GM12801 (cell line): Measurements from ENCODE around the gene AXIN2.

ENCODE experiments used
- CTCF ChIP-seq: IDR thresholded peaks from one replicate; pipeline ENCODE4 v1.5.1; 2011; ENCODE audit warnings: control low read depth; ENCODE audit not compliant: insufficient read length; ENCODE audit errors: extremely low read depth

AXIN2 gene

GRCh38 chr17:65560628-65561451 is 608 bp downstream of the AXIN2 start:
- no peak for TF ChIP-seq CTCF

GRCh38 chr17:65559804-65560627 is 1.4 kb downstream of the AXIN2 start:
- no peak for TF ChIP-seq CTCF

GRCh38 chr17:65559461-65559803 is 2.0 kb downstream of the AXIN2 start:
- no peak for TF ChIP-seq CTCF

- no peak for TF ChIP-seq CTCF
These were observed 2.6 kb downstream of the AXIN2 start for GRCh38 chr17:65558683-65559460.

- TF ChIP-seq CTCF, result no peak
These were observed 3.2 kb downstream of the AXIN2 start for GRCh38 chr17:65558311-65558682.

GRCh38 chr17:65557349-65558310 is 3.8 kb downstream of the AXIN2 start:
- no peak for TF ChIP-seq CTCF
